Astrocyte of the spinal cord (primary cell): ENCODE measurements around the gene SFXN5.

Experiments
- DNase-seq: peaks from one replicate; pipeline ENCODE4 v3.0.0; 2011; ENCODE audit warnings: low read depth, low spot score
- H3K4me3 ChIP-seq: 2 replicates; pipeline ENCODE4 v1.5.1; 2011; ENCODE audit warnings: low read depth, mild to moderate bottlenecking, low read length, moderate library complexity
- in situ Hi-C: cut with HindIII; loops from 2 replicates; pipeline ENCODE4 v1.10.0; 2017; ENCODE audit warnings: low sequenced_read_pairs
- TF ChIP-seq, protein P1 (sequence below): IDR thresholded peaks from 2 replicates; pipeline ENCODE4 v1.5.1; 2012; ENCODE audit warnings: low read depth, mild to moderate bottlenecking, low read length, inconsistent platforms

Gene SFXN5

DNA sequence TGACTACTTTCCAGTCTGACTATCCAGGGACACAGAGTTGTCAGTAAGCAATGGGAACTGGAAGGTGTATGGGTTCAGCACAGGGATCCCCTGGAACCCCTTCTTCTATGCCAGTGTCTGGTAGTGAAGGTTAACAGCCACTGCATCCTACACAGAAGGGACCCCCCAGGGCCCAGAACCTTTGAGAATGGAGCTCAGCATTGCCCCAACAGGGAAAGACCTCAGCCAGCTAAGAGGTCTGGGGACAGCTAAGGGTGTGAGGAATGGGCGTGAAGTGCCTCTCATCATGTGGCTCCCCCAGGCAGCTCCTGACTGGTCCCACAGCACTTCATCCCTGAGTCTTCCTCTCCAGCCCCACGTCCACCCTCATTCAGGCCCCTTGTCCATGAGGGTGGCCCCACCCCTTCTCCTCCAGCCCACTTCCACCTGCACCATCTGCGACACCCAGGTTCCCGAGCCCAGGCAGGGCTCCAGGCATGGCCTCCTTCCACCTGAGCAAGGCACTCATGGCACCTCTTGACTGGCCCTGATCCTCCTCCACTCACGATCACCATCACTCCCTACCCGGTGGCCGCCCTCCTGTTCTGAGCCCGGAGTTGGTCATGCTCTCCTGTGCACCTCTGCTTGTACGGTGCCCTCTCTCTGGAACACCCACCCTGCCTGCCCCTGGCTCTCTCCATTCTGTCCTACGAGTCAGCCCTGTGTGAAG, 77.1 kb downstream of the SFXN5 start:
- in situ Hi-C loops: no loop called here
- H3K4me3 ChIP-seq: no peak overlapping the region
- TF ChIP-seq, protein P1, sequence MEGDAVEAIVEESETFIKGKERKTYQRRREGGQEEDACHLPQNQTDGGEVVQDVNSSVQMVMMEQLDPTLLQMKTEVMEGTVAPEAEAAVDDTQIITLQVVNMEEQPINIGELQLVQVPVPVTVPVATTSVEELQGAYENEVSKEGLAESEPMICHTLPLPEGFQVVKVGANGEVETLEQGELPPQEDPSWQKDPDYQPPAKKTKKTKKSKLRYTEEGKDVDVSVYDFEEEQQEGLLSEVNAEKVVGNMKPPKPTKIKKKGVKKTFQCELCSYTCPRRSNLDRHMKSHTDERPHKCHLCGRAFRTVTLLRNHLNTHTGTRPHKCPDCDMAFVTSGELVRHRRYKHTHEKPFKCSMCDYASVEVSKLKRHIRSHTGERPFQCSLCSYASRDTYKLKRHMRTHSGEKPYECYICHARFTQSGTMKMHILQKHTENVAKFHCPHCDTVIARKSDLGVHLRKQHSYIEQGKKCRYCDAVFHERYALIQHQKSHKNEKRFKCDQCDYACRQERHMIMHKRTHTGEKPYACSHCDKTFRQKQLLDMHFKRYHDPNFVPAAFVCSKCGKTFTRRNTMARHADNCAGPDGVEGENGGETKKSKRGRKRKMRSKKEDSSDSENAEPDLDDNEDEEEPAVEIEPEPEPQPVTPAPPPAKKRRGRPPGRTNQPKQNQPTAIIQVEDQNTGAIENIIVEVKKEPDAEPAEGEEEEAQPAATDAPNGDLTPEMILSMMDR: no peak
- DNase-seq: no peak

DNA sequence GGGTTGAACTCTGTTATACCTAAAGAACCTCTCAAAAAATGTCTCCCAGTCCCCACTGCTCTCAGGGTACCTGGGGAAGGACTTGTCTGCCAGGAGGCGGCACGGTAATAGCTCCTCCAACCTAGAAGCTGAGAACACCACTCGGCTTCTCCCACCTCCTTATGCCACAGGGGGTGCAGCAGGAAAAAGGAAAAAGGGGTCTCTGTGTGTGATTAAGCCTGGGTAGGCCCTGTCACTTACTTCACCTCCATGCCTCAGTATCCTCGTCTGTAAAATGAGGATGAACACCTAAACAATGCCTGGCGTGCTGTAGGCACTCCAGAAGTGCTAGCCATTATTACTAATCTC, 77.6 kb downstream of the SFXN5 start:
- TF ChIP-seq, protein P1: no peak
- H3K4me3 ChIP-seq: no peak overlapping the region
- DNase-seq: no peak
- in situ Hi-C loops: no loop called here

DNA sequence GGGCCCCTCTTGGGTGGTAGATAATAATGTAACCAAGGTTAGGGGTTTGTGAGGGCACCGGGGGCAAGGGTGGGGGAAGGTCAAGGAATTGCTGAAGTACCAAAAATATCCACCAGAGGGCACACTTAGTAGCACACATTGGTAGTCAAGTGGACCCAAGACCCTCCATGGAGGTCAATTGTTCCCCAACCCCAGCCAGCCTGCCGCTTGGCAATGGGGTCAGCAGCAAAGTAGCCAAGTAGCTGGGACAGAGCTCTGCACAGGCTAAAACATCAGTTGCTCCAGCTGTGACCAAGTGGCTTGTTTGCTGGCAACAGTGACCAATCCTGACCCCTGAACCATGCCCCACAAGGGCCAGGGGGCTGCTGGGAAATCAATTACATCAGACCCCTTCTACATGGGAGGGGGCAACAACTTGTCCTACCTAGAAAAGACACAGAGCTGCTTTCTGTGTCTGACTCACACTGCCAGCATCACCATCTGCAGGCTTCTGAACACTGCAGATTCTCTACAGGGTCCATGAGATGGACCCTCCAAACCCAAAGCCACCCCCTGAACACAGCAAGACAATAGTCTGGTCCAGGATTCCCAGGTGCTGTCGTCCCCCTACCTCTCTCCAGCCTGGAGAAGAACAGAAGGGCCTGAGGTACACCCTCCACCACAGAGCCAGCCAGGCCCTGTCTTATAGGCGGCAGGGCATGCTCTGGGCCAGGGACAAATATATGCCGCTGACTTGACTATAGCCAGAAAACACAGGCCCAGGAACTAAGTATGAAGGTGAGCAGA, 78.2 kb downstream of the SFXN5 start:
- TF ChIP-seq, protein P1: peak; percentile 72
- DNase-seq: peak; percentile 14
- in situ Hi-C loops: no loop called here
- no peak overlapping the region for H3K4me3 ChIP-seq

DNA sequence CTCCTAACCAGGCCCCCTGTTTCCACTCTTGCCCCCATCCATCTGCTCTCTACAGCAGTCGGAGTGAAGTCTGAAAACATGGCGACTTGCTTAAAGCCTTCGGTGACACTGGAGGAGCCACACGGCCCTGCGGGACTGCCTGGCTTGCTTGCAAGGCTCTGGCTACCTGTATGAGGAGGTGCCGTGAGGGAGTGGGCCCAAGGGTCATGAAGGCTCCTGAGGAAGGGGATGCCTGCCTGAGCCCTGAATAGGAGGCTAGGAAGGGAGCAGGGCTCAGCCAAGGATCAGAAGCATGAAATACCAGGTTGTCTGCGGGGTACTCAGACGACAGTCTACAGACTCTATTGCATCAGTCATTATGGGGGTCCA, 78.8 kb downstream of the SFXN5 start:
- TF ChIP-seq, protein P1: no peak
- no peak overlapping the region for H3K4me3 ChIP-seq
- DNase-seq: no peak
- in situ Hi-C loops: no loop called here

DNA sequence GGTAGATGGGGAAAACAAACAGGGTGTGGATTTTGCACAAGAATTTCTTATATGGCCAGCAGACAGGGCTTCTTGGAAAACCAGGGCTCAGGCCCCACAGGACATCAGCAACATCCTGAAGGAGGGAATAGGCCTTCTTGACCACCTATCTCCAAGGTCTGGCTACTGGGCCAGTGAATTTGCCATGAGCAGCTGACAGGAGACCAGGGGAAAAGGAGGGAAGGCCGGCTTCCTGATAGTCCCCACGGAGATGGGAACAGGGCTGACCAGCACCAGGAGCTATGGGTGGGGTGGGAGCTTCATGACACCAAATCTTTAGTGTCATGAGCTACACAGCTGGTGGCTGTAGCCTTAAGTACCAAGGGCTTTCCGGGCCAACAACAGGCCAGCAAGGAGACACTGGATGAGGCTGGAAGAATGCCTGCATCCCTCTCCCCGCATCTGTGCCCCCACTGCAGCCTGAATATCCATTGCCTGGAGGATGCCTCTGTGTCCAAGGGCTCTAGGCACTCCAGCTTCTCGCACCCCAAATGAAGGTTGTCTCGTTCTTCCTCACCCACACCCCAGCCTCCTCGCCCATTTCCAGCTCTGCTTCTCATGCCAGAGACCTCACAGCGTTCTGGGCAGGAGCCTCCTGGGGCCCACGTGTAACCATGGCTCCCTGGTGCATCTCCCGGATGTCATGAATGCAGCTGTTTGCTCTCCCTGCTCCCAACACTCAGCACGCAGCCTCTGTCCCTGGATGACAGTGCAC, 79.4 kb downstream of the SFXN5 start:
- no peak overlapping the region for H3K4me3 ChIP-seq
- DNase-seq: no peak
- TF ChIP-seq, protein P1: no peak
- in situ Hi-C loops: no loop called here

DNA sequence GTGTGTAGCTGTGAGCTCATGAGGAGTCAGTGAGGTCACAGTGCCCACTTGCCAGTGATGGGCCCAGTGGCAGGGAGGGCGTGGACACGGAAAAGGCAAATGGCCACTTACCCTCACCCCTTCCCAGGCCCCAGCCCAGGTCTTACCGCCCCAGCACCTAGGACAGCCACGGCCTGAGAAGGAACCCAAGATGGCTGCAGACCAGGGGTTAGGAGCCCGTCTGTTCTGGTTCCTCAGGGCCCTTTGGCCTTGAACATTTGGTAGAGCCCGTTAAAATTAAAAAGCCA, 80.1 kb downstream of the SFXN5 start:
- TF ChIP-seq, protein P1: no peak
- H3K4me3 ChIP-seq: no peak overlapping the region
- in situ Hi-C loops: no loop called here
- DNase-seq: no peak
